GM12801 (cell line): ENCODE data around the gene HADHA.

Source experiments
- CTCF ChIP-seq: IDR thresholded peaks from one replicate; pipeline ENCODE4 v1.5.1; 2011; ENCODE audit warnings: control low read depth; ENCODE audit not compliant: insufficient read length; ENCODE audit errors: extremely low read depth

The HADHA gene

GRCh38 chr2:26255759-26256384 is 11.4 kb upstream of the HADHA start:
- TF ChIP-seq CTCF: no peak

- no peak for TF ChIP-seq CTCF
Measured at GRCh38 chr2:26251893-26252292, 7.5 kb upstream of the HADHA start.

- no peak for TF ChIP-seq CTCF
Measured at GRCh38 chr2:26249625-26250024, 5.2 kb upstream of the HADHA start.

GRCh38 chr2:26246818-26247217 is 2.4 kb upstream of the HADHA start:
- TF ChIP-seq CTCF: no peak

GRCh38 chr2:26245810-26246209 is 1.4 kb upstream of the HADHA start:
- TF ChIP-seq CTCF: no peak

- TF ChIP-seq CTCF: no peak
Measured at GRCh38 chr2:26245231-26245732, 850 bp upstream of the HADHA start.

- no peak for TF ChIP-seq CTCF
Measured at GRCh38 chr2:26243470-26244308, 743 bp downstream of the HADHA start.
